Neural cell (in vitro differentiated cells): ENCODE measurements around the gene PRDX3. TPM values are rescaled to one million over a fixed set of nuclear protein-coding genes. Genes with fewer than 3 reads are reported as not detected.
"Not testable (repeated sequence)": the region's sequence is repeated elsewhere in the genome, so short reads cannot be mapped to it uniquely, and the experiment has no call there.

Source experiments
- H2AFZ ChIP-seq: fragments of 200-600, 300-800 bp; sonication (generic), shearing (Covaris generic); 2 replicates; pipeline ENCODE4 v1.6.0; 2014; ENCODE audit warnings: low read depth, mild to moderate bottlenecking, antibody characterized with exemption, low read length, moderate library complexity
- H3F3A ChIP-seq: fragments of 200-600 bp; shearing (Covaris generic); 2 replicates; pipeline ENCODE4 v1.6.1; 2016; ENCODE audit warnings: mild to moderate bottlenecking, moderate library complexity, mixed read lengths, antibody characterized with exemption, low read length; ENCODE audit not compliant: insufficient read depth, poor library complexity, severe bottlenecking
- H3K27ac ChIP-seq: fragments of 200-600, 300-800 bp; sonication (generic), shearing (Covaris generic); 2 replicates; pipeline ENCODE4 v1.5.1; 2014; ENCODE audit warnings: mild to moderate bottlenecking, low read length, moderate library complexity
- H3K27me3 ChIP-seq: fragments of 300-800, 200-600 bp; sonication (generic), shearing (Covaris generic); 2 replicates; pipeline ENCODE4 v1.6.0; 2014; ENCODE audit warnings: mild to moderate bottlenecking, low read depth, low read length, moderate library complexity; ENCODE audit not compliant: insufficient read depth
- H3K36me3 ChIP-seq: fragments of 300-800, 200-600 bp; sonication (generic), shearing (Covaris generic); 2 replicates; pipeline ENCODE4 v1.5.1; 2014; ENCODE audit warnings: mild to moderate bottlenecking, antibody characterized with exemption, low read length, moderate library complexity; ENCODE audit not compliant: insufficient read depth
- H3K4me2 ChIP-seq: fragments of 300-800, 200-600 bp; sonication (generic), shearing (Covaris generic); 2 replicates; pipeline ENCODE4 v1.6.0; 2014; ENCODE audit warnings: mild to moderate bottlenecking, low read length
- H3K4me3 ChIP-seq: fragments of 300-800, 200-600 bp; sonication (generic), shearing (Covaris generic); 2 replicates; pipeline ENCODE4 v1.5.1; 2014; ENCODE audit warnings: mild to moderate bottlenecking, low read length, moderate library complexity
- H3K79me2 ChIP-seq: fragments of 200-600 bp; shearing (Covaris generic); replicated peaks from 2 replicates; pipeline ENCODE4 v1.6.0; 2014; ENCODE audit warnings: mild to moderate bottlenecking, low read length, moderate library complexity; ENCODE audit not compliant: insufficient read depth
- H3K9ac ChIP-seq: fragments of 300-800, 200-600 bp; sonication (generic), shearing (Covaris generic); 2 replicates; pipeline ENCODE4 v1.6.1; 2016; ENCODE audit warnings: mild to moderate bottlenecking, low read length, mixed read lengths
- H3K9me2 ChIP-seq: fragments of 200-600 bp; shearing (Covaris generic); 2 replicates; pipeline ENCODE4 v1.6.1; 2016; ENCODE audit warnings: mild to moderate bottlenecking, low read length, mixed read lengths; ENCODE audit not compliant: insufficient read depth
- H3K9me3 ChIP-seq: fragments of 200-600, 300-800 bp; sonication (generic), shearing (Covaris generic); 2 replicates; pipeline ENCODE4 v1.6.1; 2016; ENCODE audit warnings: mild to moderate bottlenecking, mixed run types, low read length, moderate library complexity, mixed read lengths
- H4K20me1 ChIP-seq: fragments of 200-600 bp; shearing (Covaris generic); 2 replicates; pipeline ENCODE4 v1.6.1; 2016; ENCODE audit warnings: mild to moderate bottlenecking, mixed run types; ENCODE audit not compliant: insufficient read depth
- EP300 ChIP-seq: fragments of 450-650 bp; conservative IDR thresholded peaks from 2 replicates; pipeline ENCODE4 v1.6.1; 2014; ENCODE audit warnings: antibody characterized with exemption, mild to moderate bottlenecking, moderate library complexity; ENCODE audit not compliant: poor library complexity, severe bottlenecking
- EZH2 ChIP-seq: fragments of 200-600, 300-800 bp; shearing (Covaris generic), sonication (generic); IDR thresholded peaks from 2 replicates; pipeline ENCODE4 v1.6.1; 2014; ENCODE audit warnings: antibody characterized with exemption, low read length, borderline replicate concordance, mild to moderate bottlenecking; ENCODE audit not compliant: insufficient read depth, poor library complexity, severe bottlenecking
- MXI1 ChIP-seq: fragments of 450-650 bp; conservative IDR thresholded peaks from 2 replicates; pipeline ENCODE4 v1.6.1; 2014; ENCODE audit warnings: antibody characterized with exemption, mild to moderate bottlenecking; ENCODE audit not compliant: poor library complexity, severe bottlenecking
- POLR2AphosphoS5 ChIP-seq: IDR thresholded peaks from 2 replicates; pipeline ENCODE4 v1.6.1; 2012
- RAD21 ChIP-seq: fragments of 450-650 bp; conservative IDR thresholded peaks from 2 replicates; pipeline ENCODE4 v1.6.1; 2014; ENCODE audit warnings: antibody characterized with exemption, mild to moderate bottlenecking, moderate library complexity
- SMC3 ChIP-seq: fragments of 450-650 bp; conservative IDR thresholded peaks from 2 replicates; pipeline ENCODE4 v1.6.1; 2014; ENCODE audit warnings: antibody characterized with exemption, mild to moderate bottlenecking, moderate library complexity; ENCODE audit not compliant: poor library complexity
- TAF1 ChIP-seq: IDR thresholded peaks from 2 replicates; pipeline ENCODE4 v1.6.1; 2012; ENCODE audit warnings: low read depth
- polyA plus RNA-seq: library from polyadenylated mRNA; depleted of rRNA; stranded (reverse); fragments of >200 nt; gene quantifications from 2 replicates; pipeline ENCODE4 v1.2.3, GENCODE V29; 2014
- TF ChIP-seq, protein P1 (sequence below): IDR thresholded peaks from 2 replicates; pipeline ENCODE4 v1.6.1; 2012; ENCODE audit warnings: borderline replicate concordance
- TF ChIP-seq, protein P2 (sequence below): fragments of 450-650 bp; IDR thresholded peaks from 2 replicates; pipeline ENCODE4 v1.5.1; 2014; ENCODE audit warnings: antibody characterized with exemption, mild to moderate bottlenecking, moderate library complexity; ENCODE audit not compliant: poor library complexity, severe bottlenecking

Gene PRDX3
- polyA plus RNA-seq, 1 donor from 2014 or later, result 258 TPM

DNA sequence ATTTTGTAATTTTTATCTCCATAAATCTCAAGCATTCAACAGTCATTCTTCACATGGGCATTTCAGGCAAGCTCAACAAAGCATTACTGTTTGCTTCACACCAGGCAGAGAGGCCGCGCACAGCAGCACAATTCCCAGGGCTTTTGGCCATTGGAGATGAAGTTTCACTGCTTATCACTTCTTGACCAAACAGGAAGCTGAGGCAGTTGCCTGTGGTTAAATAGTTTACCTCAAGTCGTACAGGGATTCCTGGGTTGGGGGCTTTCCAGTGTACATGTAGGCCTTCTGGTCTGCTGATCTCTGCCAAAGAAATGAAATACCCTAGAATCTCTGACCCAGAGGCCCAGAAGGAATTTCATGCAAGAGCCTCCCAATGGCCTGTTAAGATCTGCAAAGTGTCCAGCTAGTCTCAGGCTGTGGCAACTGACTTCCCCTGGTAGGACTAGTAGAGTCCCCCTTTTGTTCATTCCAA is 11.2 kb upstream of the PRDX3 start:
- no peak overlapping the region for H3K9ac ChIP-seq
- no peak overlapping the region for H3K4me2 ChIP-seq
- H2AFZ ChIP-seq, result no peak overlapping the region
- H3K79me2 ChIP-seq, result no peaks in the 10 kb centered on the region
- H3K27ac ChIP-seq, result no peak overlapping the region
- no peaks in the 10 kb centered on the region for H3K9me2 ChIP-seq
- no peaks in the 10 kb centered on the region for H3K27me3 ChIP-seq
- no peaks in the 10 kb centered on the region for H3K36me3 ChIP-seq
- TF ChIP-seq EZH2 (no peak), POLR2AphosphoS5 (no peak), TAF1 (no peak), RAD21 (no peak), MXI1 (no peak), SMC3 (no peak), EP300 (no peak)
- TF ChIP-seq, protein P1, sequence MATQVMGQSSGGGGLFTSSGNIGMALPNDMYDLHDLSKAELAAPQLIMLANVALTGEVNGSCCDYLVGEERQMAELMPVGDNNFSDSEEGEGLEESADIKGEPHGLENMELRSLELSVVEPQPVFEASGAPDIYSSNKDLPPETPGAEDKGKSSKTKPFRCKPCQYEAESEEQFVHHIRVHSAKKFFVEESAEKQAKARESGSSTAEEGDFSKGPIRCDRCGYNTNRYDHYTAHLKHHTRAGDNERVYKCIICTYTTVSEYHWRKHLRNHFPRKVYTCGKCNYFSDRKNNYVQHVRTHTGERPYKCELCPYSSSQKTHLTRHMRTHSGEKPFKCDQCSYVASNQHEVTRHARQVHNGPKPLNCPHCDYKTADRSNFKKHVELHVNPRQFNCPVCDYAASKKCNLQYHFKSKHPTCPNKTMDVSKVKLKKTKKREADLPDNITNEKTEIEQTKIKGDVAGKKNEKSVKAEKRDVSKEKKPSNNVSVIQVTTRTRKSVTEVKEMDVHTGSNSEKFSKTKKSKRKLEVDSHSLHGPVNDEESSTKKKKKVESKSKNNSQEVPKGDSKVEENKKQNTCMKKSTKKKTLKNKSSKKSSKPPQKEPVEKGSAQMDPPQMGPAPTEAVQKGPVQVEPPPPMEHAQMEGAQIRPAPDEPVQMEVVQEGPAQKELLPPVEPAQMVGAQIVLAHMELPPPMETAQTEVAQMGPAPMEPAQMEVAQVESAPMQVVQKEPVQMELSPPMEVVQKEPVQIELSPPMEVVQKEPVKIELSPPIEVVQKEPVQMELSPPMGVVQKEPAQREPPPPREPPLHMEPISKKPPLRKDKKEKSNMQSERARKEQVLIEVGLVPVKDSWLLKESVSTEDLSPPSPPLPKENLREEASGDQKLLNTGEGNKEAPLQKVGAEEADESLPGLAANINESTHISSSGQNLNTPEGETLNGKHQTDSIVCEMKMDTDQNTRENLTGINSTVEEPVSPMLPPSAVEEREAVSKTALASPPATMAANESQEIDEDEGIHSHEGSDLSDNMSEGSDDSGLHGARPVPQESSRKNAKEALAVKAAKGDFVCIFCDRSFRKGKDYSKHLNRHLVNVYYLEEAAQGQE, result no peak
- TF ChIP-seq, protein P2, sequence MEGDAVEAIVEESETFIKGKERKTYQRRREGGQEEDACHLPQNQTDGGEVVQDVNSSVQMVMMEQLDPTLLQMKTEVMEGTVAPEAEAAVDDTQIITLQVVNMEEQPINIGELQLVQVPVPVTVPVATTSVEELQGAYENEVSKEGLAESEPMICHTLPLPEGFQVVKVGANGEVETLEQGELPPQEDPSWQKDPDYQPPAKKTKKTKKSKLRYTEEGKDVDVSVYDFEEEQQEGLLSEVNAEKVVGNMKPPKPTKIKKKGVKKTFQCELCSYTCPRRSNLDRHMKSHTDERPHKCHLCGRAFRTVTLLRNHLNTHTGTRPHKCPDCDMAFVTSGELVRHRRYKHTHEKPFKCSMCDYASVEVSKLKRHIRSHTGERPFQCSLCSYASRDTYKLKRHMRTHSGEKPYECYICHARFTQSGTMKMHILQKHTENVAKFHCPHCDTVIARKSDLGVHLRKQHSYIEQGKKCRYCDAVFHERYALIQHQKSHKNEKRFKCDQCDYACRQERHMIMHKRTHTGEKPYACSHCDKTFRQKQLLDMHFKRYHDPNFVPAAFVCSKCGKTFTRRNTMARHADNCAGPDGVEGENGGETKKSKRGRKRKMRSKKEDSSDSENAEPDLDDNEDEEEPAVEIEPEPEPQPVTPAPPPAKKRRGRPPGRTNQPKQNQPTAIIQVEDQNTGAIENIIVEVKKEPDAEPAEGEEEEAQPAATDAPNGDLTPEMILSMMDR, result no peak
- no peaks in the 10 kb centered on the region for H3K9me3 ChIP-seq
- no peaks in the 10 kb centered on the region for H3F3A ChIP-seq
- H3K4me3 ChIP-seq, result no peak overlapping the region
- no peaks in the 10 kb centered on the region for H4K20me1 ChIP-seq

DNA sequence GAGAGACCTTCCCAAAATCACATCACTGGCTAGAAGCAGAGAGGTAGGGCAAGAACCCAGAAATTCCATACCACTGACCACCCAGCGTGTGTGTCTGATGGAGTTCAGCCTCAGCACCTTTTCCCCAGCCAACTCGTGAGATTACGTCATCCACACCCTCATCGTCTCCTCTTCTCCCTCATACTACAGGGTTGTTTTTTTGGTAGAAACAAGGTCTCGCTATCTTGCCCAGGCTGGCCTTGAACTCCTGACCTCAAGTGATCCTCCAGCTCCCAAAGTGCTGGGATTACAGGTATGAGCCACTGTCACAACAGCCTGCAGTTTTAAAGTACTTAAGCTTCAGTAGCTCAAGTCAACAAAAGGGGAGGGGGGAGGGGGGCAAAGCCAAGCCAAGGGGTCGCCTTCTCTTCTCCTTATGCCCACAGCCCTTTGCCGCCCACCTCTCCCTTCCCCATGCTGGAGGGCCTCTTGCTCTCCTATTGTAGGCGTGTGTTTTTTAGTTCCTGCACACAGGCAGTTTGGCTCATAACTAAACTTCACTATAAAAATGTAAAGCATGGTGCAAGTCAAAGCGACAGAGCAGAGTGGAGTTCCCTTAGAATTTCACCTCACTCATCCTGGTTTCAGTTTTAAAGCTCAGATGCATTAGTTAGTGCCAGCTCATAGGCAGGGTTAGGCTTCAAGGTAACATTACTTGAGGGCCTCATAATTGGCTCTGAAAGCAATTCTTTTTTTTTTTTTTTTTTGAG is 5.2 kb upstream of the PRDX3 start:
- no peak overlapping the region for H3K4me3 ChIP-seq
- no peak overlapping the region for H2AFZ ChIP-seq
- no peaks in the 10 kb centered on the region for H3K9me2 ChIP-seq
- no peaks in the 10 kb centered on the region for H3K79me2 ChIP-seq
- TF ChIP-seq TAF1, result no peak
- TF ChIP-seq, protein P2, result no peak
- no peak for TF ChIP-seq EZH2
- H3K27me3 ChIP-seq, result no peaks in the 10 kb centered on the region
- no peak overlapping the region for H3K4me2 ChIP-seq
- no peaks in the 10 kb centered on the region for H3F3A ChIP-seq
- no peak overlapping the region for H3K27ac ChIP-seq
- H3K36me3 ChIP-seq, result no peaks in the 10 kb centered on the region
- no peak overlapping the region for H3K9ac ChIP-seq
- no peaks in the 10 kb centered on the region for H3K9me3 ChIP-seq
- no peaks in the 10 kb centered on the region for H4K20me1 ChIP-seq

DNA sequence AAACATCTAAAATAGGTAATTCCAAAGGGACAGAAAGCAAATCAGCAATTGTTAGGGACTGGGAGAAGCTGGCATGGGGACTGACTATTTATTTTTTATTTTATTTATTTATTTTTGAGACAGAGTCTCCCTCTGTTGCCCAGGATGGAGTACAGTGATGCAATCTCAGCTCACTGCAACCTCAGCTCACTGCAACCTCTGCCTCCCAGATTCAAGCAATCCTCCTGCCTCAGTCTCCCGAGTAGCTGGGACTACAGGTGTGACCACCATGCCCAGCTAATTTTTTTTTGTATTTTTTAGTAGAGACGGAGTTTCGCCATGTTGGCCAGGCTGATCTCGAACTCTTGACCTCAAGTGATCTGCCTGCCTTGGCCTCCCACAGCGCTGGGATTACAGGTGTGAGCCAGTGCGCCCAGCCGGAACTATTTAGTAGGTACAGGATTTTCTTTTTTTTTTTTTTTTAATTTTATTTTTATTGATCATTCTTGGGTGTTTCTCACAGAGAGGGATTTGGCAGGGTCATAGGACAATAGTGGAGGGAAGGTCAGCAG is 2.3 kb upstream of the PRDX3 start:
- not testable (repeated sequence) for H2AFZ ChIP-seq, H3K9me2 ChIP-seq, H4K20me1 ChIP-seq, H3K4me3 ChIP-seq, H3K9ac ChIP-seq, H3F3A ChIP-seq, H3K27me3 ChIP-seq, H3K9me3 ChIP-seq, H3K36me3 ChIP-seq, H3K27ac ChIP-seq, H3K4me2 ChIP-seq
- peaks cover 23% of the 10 kb centered on the region for H3K79me2 ChIP-seq
